Metanephros (tissue), 1 donor: Measurements from ENCODE around the gene VASP. TPM values are rescaled to one million over a fixed set of nuclear protein-coding genes. Genes with fewer than 3 reads are reported as not detected.

ENCODE experiments used
- total RNA-seq: library from RNA; depleted of rRNA; stranded (reverse); fragments of >200 nt; gene quantifications from one replicate; pipeline ENCODE4 v1.2.3, GENCODE V29; 2014

VASP gene
- 121 TPM for total RNA-seq

GRCh38 chr19:45506989-45507871, at the start of gene VASP:
Gene VASP, plus strand, starts transcription at chr19:45507479. Its CDS starts 293 bp downstream, at chr19:45507772.

GRCh38 chr19:45467456-45468158, 39.7 kb upstream of the VASP start, which contains the start of gene FOSB:
Gene FOSB, plus strand, starts transcription at chr19:45467996. Its CDS starts 591 bp downstream, at chr19:45468587.

GRCh38 chr19:45498411-45499195, 8.7 kb upstream of the VASP start, which contains the start of gene PPM1N:
Gene PPM1N, plus strand, starts transcription at chr19:45498443. Its CDS starts 30 bp downstream, at chr19:45498473.

Other genes with a start within 250 kb of the VASP start
- 1,004 TPM for gene CKM, start 184.6 kb upstream of the VASP start, total RNA-seq
- gene KLC3, start 166.7 kb upstream of the VASP start, total RNA-seq = 4.0 TPM
- 20.7 TPM for gene ERCC2, start 136.9 kb upstream of the VASP start, total RNA-seq
- gene PPP1R13L, start 102.4 kb upstream of the VASP start, total RNA-seq = 8.8 TPM
- gene POLR1G, start 100.8 kb upstream of the VASP start, total RNA-seq = 7.2 TPM
- 72.8 TPM for gene ERCC1, start 83.6 kb upstream of the VASP start, total RNA-seq
- gene FOSB, start 39.5 kb upstream of the VASP start, total RNA-seq = 3.7 TPM
- gene RTN2, start 10.4 kb upstream of the VASP start, total RNA-seq = 27.0 TPM
- gene PPM1N, start 9.0 kb upstream of the VASP start, total RNA-seq = 0.76 TPM
- 8.1 TPM for gene OPA3, start 77.3 kb downstream of the VASP start, total RNA-seq
- 1.8 TPM for gene GPR4, start 94.7 kb downstream of the VASP start, total RNA-seq
- gene EML2, start 131.9 kb downstream of the VASP start, total RNA-seq = 26.5 TPM
- gene GIPR, start 160.7 kb downstream of the VASP start, total RNA-seq = 4.1 TPM
- gene SNRPD2, start 184.5 kb downstream of the VASP start, total RNA-seq = 271 TPM
- gene QPCTL, start 185.2 kb downstream of the VASP start, total RNA-seq = 6.9 TPM
- gene FBXO46, start 223.4 kb downstream of the VASP start, total RNA-seq = 13.3 TPM
- gene MEIOSIN, start 226.0 kb downstream of the VASP start, total RNA-seq = not detected